ENCODE results near the gene PPARGC1A.

Gene PPARGC1A

DNA sequence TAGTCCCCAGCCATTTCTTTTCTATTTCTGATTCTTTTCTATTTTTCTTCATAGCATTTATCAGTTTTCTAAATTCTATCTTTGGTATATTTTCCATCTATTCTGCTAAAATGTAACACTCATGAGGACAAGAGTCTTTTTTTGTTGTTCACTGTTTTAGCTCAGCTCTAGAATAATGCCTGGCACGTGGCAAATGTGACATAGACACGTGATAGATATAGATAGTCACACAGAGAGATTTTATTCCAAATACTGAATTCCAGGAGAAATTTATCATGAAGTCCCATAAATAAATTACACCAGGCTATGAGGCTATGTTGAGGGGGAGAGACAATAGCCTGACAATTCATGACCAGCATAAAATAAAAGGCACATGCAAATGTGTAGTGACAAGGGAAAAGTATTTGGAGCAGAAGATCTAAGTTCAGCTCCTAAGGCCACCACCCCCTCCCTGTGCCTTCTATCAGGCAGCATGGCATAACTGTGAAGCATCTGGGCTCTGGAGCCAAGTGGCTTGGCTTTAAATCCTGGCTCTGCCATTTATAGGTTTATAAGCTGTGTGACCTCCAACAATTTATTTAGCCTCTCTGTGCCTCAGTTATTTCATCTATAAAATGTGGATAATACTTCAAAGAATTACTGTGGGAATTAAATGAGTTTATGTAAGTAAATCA, 25.7 kb upstream of the PPARGC1A start:
- in situ Hi-C loops (cut with MboI; ENCODE audit: low pct_unique_long_range_greater_than_20kb, low sequenced_read_pairs): no loop called here
- DNase-seq: no peak

DNA sequence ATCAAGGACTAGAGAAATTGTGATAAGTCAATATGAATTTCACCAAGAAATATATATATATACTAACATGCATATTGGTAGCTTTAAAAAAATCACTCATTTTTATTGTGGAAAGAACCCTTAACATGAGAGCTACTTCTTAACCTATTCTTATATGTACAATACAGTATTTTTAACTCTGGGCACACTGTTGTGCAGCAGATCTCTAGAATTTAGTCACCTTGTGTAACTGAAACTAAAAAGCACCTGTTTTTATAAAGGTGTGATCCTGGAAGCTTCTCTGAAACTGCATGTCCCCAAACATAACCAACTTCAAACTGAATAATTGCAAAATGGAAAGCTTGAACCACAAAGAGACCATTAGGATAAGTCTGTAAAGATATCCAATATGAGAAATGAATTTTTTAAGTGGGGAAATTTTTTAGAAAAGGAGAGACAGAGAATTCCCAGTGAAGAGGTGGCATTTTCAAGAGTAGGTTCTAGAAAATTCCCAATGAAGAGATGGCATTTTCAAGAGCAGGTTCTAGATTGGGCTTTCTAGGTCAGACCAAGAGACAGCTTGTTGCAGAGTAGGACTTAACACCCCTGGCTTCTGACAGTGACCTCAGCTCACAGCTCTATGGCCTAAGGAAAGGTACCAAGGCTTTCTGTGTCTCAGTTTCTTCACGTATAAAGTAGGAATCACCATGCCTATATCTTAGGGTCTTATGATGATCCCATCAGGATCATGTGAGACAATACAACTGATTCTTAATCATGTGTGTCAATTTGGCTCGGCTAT, 22.0 kb upstream of the PPARGC1A start:
- DNase-seq: no peak
- in situ Hi-C loops (cut with MboI; ENCODE audit: low pct_unique_long_range_greater_than_20kb, low sequenced_read_pairs): no loop called here

DNA sequence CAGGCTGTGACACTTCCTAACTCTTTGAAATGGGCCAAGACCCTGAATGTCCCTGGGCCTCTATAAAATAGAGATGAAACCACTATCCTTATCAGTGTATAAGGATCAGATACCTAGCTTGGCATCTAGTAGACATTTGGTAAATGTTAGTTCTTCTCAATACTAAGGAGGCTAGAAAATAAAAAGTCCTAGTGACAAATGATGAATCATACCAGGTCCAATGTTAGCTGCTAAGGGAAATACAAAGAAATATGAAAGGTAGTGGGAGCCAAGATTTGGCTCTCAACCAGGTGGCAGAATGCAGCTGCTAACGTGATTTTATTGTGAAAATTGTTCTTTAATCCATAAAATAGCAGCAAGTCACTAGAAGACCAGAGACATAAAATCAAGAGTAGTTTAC, 19.8 kb upstream of the PPARGC1A start:
- DNase-seq: no peak
- in situ Hi-C loops (cut with MboI; ENCODE audit: low pct_unique_long_range_greater_than_20kb, low sequenced_read_pairs): no loop called here

DNA sequence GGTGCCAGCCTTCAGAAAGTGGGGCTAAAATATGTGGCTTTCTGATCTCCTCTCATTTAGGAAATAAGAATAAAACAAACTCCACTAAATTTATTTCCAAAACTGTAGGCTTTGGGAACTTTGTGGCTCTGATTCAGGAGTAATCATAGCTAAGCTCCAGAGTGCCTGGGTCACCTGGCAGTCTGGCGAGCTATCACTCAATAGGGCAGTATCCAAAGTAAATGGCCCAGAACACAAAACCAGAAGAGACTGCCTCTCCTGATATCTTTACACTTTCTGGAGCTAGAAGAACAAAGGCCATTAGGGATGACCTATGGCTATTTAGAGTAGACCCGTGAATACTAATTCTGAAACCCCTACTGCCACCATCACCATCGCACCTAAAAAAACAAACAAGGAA, 17.0 kb upstream of the PPARGC1A start:
- in situ Hi-C loops (cut with MboI; ENCODE audit: low pct_unique_long_range_greater_than_20kb, low sequenced_read_pairs): no loop called here
- DNase-seq: no peak

DNA sequence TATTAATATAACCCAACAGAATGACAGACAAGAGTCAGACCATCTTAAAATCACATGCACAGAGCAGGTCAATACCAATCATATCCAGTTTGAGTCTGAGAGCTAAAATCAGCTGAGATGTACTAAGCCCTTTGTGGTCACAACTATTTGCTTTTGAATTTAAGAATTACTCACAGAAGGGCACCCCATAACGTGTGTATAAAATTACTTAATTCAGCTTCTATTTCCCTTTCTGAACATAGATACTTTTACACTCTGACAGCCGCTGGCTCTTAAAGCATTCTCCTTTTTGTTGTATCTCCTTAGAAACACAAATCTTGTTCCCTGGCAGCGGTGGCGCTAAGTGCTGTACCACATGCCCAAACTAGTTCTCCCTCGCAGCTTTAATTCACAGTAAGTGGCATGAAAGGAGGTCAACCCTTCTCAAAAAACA, 14.8 kb upstream of the PPARGC1A start:
- in situ Hi-C loops (cut with MboI; ENCODE audit: low pct_unique_long_range_greater_than_20kb, low sequenced_read_pairs): no loop called here
- DNase-seq: no peak

DNA sequence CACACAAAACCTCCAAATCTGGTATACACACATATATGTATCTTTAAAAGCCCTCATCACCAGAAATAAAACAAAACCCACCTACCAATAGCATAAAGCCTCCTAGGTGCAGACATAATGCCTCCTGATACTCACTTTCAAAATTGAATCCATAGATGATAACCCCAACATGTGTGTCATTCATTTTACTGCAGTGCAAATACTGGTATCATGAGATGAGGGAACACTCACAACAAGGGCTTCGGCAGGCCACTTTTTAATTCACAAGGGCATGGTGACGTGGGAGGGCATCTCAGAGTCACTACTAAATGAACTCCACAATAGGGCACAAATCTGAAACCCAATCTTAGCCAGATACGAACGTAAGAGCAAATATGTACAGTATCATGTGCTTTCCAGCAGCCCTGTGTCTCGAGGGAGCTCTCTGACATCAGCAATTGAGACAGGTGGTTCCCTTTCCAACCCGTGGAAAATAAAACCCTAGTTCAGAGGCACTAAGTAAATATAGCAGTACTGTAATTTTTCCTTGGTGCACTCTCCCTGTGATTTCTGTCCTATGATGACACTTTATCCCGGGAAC, 14.1 kb upstream of the PPARGC1A start:
- in situ Hi-C loops (cut with MboI; ENCODE audit: low pct_unique_long_range_greater_than_20kb, low sequenced_read_pairs): no loop called here
- no peak for DNase-seq

DNA sequence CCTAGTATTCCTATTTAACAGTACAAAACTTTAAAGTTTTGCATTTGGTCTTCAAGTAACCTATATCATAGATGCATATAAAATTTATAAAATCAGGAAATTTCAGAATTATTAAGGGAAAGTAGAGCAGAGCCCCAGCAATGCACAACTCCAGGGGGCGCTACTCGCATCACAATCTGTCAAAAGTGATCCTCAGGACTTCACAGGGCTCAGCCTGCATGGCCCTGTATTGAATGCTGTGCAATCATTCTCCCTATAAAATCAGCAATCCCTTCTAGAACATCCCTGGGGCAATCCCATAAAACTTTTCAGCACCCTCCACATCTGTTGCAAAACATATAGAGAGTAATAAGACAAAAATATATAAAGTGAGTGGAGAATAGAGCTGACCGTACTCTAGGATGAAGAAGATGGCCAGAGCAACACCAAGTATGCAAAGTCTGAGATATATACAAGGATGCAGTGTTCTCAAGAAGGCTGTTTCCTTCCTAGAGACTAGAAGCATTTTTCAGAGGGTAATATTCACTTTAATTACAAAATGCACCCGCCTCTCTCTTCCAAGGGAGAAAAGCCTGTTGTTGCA, 12.5 kb upstream of the PPARGC1A start:
- no peak for DNase-seq
- in situ Hi-C loops (cut with MboI; ENCODE audit: low pct_unique_long_range_greater_than_20kb, low sequenced_read_pairs): no loop called here

DNA sequence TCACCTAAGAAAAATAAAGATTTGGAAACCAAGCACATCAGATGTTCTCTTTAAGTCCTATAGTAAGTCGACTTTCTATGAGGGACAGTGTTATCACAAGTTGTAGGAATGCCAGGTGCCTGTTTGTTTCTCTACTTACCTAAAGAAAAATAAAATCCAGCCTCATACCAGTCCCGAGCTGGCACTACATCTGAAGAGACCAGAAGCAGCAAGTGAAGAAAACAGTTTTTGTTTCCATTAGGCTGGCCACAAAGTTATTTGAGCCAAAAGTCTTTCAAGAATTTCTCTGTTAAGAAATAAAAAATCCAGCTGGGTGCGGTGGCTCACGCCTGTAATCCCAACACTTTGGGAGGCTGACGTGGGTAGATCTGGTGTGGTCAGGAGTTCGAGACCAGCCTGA, 10.8 kb upstream of the PPARGC1A start:
- in situ Hi-C loops (cut with MboI; ENCODE audit: low pct_unique_long_range_greater_than_20kb, low sequenced_read_pairs): no loop called here

DNA sequence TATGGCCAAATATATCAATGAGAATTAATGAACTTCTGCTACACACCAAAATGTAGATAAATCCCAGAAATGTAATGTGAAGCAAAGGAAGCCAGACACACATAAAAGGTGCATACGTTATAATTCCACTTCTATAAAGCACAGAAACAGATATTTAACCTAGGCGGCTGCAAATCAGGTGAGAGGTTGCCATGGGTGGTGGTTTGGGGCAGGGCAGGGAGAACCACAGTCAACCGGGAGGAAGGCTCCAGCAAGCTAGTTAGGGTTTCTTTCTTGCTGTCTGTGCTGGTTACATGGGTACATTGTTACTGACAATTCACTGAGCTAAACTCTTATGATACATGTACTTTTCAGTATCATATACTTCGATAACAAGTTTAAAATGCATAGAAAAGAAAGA, 9.7 kb upstream of the PPARGC1A start:
- in situ Hi-C loops (cut with MboI; ENCODE audit: low pct_unique_long_range_greater_than_20kb, low sequenced_read_pairs): no loop called here

More for the DNA sequence above, 10.8 kb upstream of the PPARGC1A start:
- no peak for DNase-seq

DNA sequence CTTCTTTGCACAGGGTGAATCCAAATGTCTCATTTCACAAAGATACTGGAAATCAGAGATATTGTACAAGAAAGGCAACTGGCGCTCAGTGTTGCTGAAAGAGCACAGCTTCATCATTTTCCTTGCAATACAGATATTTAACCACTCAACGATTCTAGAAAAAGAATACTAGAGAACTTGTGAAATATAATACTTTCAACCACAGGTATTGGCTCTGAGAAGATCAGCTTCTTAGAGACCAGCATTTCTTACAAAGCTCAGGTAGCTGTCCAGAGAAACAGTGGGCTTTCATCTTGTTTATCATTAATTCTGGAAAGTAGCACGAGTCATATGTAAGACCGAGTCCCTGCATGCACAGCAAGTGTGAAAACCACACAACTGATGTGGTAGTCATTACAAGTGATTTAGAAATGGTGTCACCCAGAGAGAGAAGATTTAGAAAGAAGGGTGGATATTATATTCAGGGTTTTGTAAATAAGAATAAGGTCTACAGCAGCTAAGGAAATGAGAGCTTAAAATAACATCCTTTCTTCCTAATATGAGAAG, 7.8 kb upstream of the PPARGC1A start:
- DNase-seq: no peak
- in situ Hi-C loops (cut with MboI; ENCODE audit: low pct_unique_long_range_greater_than_20kb, low sequenced_read_pairs): no loop called here

More for the DNA sequence above, 9.7 kb upstream of the PPARGC1A start:
- no peak for DNase-seq

DNA sequence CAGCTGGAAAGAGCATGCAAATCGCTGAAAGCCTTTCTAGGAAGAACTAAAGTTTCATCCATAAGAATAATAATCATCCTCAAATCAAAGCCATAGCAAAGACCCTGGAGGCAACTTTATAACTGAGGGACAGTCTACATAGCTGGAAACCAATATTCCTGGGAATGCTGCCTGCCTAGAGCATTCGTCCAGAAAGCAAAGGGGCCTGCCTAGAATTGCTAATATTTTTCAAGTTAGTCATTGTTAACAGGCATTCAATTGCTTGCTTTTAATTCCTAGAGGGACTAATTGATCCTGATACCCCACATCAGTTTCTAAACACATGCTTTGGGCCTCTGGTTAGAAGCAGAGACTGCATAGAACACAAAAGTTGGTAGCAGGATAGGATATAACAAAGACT, 4.2 kb upstream of the PPARGC1A start:
- no peak for DNase-seq
- in situ Hi-C loops (cut with MboI; ENCODE audit: low pct_unique_long_range_greater_than_20kb, low sequenced_read_pairs): no loop called here

DNA sequence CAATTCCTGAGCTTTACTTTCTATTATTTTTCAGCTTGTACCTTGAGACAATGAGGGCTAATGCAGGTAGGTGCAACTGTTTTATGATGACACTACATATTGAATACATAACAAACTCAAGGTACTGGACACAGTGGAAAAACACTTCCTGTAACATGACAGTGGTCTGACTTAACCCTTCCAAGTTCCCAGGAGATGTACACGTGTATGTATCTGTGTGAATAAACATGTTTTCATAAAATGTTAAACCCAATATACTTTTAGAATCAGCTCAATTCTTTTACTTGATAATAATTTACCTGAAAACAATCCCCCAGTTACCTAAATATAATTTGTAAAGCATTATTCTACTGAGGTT, 1.2 kb upstream of the PPARGC1A start:
- in situ Hi-C loops (cut with MboI; ENCODE audit: low pct_unique_long_range_greater_than_20kb, low sequenced_read_pairs): no loop called here
- DNase-seq: no peak

DNA sequence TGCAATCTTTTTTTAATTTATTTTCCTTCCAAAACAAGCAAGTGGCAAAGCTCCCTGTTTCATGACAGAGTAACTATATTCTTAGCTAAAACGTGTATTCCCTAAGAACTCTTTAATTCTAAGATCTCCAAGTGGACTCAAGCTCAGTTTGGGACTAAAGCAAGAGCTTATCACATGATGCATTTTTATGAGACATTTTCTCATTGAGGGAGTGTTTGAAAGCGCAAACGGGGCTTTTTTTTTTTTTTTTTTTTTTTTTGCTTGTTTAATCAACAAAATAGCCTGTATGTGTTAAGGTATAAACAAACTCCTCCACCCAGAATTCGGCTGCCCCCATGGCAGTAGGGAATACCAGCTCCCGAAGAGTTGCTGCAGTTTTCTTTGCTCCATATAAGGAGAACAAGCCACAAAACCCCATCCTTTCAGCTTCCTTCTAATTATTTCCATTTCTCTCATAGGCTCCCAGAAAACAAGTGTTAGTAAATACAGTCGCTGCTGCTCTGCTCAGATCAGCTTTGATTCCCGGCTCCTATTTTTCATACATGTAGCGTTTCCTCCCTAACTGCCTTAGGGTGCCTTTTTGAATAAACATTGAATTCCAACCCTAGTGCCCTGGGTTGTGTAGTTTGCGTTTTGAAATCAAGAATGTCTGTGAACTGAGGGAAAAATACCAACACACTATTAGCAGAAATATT, 669 bp upstream of the PPARGC1A start:
- DNase-seq: no peak
- in situ Hi-C loops (cut with MboI; ENCODE audit: low pct_unique_long_range_greater_than_20kb, low sequenced_read_pairs): no loop called here

DNA sequence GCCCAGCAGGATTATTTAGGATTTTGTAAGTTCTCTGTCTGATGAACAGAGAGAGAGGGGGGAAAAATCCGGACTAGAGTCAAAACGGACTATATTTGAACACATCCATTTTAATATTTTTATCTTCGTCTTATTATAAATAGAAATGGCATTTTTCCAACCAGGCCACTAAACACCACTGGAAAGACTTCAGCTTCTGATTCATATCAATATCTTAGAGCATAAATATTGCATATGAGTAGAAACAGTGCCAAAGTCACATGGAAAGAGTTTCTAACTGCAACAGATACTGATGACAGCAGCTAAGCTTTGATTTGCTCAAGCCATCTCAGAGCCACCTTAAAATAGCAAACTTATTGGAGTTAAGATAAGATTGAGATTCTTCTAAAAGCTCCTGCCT, 456 bp downstream of the PPARGC1A start:
- no peak for DNase-seq
- in situ Hi-C loops (cut with MboI; ENCODE audit: low pct_unique_long_range_greater_than_20kb, low sequenced_read_pairs): no loop called here

DNA sequence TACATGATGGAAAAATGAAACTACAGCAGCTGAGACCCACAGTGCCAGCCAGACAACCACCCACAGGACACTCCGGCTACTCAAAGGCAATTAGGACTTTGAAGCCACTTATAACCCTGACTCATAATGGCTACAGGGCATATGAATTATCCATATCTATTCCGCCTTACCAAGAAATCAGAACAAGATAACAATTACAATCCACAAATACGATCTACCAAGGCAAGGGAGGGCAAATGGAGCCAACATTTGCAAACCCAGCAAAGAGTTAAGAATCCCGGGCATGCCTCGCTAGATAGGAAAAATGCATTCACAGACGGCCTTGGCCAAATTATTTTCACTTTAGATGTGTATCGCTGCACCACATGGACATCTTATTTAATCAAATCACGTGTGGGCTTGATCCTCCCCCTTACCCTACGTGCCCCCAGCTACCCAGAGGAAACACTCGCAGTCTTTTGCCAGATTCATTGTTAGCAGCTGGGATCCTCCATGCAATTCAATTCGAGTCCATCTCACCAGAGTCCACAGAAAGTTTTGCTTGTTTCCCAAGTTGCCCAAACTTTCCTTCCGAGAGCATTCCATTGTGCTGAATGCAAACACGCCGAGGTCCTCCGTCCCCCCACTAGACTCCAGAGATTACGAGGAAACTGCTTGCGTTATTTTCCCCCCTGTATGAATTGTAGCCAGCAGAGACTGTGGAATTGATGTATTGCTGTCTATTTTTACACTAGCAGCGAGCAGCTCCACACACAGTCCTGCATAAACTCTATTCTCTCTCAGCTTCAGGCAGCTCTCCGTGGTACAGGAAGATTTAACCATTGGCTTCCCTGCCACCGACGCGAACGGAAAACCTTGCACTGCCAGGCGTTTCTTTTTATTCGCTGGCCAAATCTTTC, 1.2 kb downstream of the PPARGC1A start:
- no peak for DNase-seq
- in situ Hi-C loops (cut with MboI; ENCODE audit: low pct_unique_long_range_greater_than_20kb, low sequenced_read_pairs): no loop called here

DNA sequence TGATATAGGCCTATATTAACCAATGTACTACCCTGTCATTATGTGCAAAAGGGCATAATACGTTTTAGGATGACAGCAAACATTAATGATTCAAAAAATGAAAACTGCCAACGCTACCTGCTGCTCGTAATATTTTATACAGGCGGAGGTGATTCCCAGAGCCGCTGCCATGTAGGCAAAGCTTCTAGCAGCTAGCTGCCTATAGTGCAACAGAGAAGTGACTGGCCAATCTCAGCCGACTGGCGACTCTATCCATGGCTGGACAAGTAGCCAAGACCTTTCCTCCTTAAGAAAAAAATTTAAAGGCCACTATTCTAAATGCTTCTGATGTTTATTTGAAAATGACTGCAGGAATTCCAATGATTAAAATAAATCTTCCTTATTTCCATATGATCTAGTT, 1.9 kb downstream of the PPARGC1A start:
- DNase-seq: no peak
- in situ Hi-C loops (cut with MboI; ENCODE audit: low pct_unique_long_range_greater_than_20kb, low sequenced_read_pairs): no loop called here

DNA sequence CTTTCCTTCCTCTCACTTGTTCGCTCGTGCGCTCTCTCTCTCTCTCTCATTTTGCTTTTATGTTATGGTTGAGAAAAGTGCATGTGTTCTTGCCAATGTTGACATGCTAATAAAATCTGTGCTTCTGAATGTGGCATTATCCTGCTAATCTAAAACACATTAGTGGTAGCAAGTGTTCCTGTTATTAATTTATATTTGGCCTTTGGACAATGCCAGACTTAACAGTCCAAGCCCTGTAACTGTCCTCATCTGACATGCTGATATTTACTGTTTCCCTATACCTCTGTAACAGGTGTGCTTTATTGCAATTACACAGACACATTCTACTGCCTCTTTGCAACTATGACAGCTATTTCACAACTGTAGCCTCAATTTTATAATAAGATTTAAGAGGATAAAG, 2.7 kb downstream of the PPARGC1A start:
- in situ Hi-C loops (cut with MboI; ENCODE audit: low pct_unique_long_range_greater_than_20kb, low sequenced_read_pairs): no loop called here
- DNase-seq: no peak

DNA sequence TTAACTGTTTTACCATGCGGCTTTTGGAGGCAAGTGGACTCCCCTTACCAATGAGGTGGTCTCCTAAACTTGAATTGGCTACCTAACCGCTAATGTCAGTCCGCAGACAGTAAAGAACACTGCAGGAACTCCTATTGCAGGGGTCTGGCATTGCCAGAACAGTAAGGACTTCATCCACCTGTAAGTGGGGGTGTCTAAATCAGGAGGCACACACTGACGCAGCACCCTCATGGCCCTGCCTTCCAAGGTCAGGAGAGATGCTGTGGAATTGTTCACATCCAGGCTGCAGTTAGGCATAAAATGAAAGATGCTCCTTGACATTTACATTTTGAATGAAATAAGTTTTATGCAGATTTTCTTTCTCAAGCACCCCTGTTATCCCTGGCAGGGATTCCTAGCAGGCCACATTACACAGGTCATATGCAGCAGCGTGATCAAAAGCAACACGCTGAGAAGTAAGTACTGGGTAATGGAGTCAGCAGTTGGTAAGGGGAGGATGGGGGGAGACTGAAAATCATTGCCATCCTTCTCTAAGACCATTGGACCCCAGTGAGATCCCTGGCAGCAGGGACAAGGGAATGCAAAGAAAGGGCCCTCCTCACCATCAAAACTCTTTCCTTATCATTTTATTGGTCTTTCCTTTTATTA, 3.8 kb downstream of the PPARGC1A start:
- no peak for DNase-seq
- in situ Hi-C loops (cut with MboI; ENCODE audit: low pct_unique_long_range_greater_than_20kb, low sequenced_read_pairs): no loop called here

All from KBM-7 (cell line).